ENCODE measurements around the gene PDLIM5. TPM values are rescaled to one million over a fixed set of nuclear protein-coding genes. Genes with fewer than 3 reads are reported as not detected.
"Not testable (repeated sequence)": the region's sequence is repeated elsewhere in the genome, so short reads cannot be mapped to it uniquely, and the experiment has no call there.

PDLIM5 gene
- total RNA-seq, 1 donor from 2014 or later, result 311 TPM

DNA sequence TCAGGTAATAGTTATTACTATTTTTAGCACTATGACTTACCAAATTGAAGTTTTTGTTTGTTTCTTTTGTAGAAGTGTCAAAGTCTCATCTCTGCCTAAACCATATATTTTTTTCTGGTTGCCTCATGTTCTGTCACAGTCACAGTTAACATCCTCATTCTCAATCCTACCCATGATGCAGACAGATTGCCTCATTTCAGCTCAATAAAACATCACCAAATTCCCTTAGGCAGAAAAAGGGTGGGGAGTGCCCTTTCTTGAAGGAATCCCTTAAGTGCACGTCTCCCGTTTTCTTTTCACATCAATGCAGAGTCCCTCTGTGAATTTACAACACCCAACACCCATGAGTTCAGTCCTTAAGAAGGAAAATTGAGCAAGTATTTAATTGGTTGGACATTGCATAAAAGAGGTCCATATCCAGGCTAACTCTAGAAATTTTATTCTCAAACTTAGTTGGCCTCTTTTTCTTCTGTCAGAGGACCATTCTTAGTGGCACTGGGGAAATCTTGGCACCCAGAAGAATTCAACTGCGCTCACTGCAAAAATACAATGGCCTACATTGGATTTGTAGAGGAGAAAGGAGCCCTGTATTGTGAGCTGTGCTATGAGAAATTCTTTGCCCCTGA lies 202.4 kb downstream of the PDLIM5 start:
- Histone ChIP-seq H3K4me3 (ENCODE audit: low read length in 3 of 3) (no peak overlapping the region), H3K27ac (ENCODE audit: low read depth, low read length) (no peak overlapping the region), H3K36me3 (ENCODE audit: control insufficient read depth in 3 of 3, insufficient read depth in 3 of 3, low read length in 3 of 3) (peaks cover 0 to 2% (median 0%) of the 10 kb centered on the region in 3 donors), H3K27me3 (ENCODE audit: control insufficient read depth in 3 of 3, insufficient read depth in 3 of 3, low read length in 3 of 3) (no peaks in the 10 kb centered on the region), H3K4me1 (ENCODE audit: control insufficient read depth in 3 of 3, insufficient read depth in 3 of 3, low read length in 3 of 3) (no peaks in the 10 kb centered on the region), H3K9ac (ENCODE audit: low read depth in 1 of 3, low read length in 3 of 3) (no peak overlapping the region), H3K9me3 (ENCODE audit: control insufficient read depth in 3 of 3, low read length in 3 of 3) (no peaks in the 10 kb centered on the region)

GRCh38 chr4:94654714-94655113 lies 203.0 kb downstream of the PDLIM5 start:
- Histone ChIP-seq H3K27me3 (ENCODE audit: control insufficient read depth in 3 of 3, insufficient read depth in 3 of 3, low read length in 3 of 3) (no peaks in the 10 kb centered on the region), H3K36me3 (ENCODE audit: control insufficient read depth in 3 of 3, insufficient read depth in 3 of 3, low read length in 3 of 3) (peaks cover 0 to 2% (median 0%) of the 10 kb centered on the region in 3 donors), H3K9ac (ENCODE audit: low read depth in 1 of 3, low read length in 3 of 3) (no peak overlapping the region), H3K4me1 (ENCODE audit: control insufficient read depth in 3 of 3, insufficient read depth in 3 of 3, low read length in 3 of 3) (no peaks in the 10 kb centered on the region), H3K27ac (ENCODE audit: low read depth, low read length) (no peak overlapping the region), H3K4me3 (ENCODE audit: low read length in 3 of 3) (no peak overlapping the region), H3K9me3 (ENCODE audit: control insufficient read depth in 3 of 3, low read length in 3 of 3) (no peaks in the 10 kb centered on the region)

- Histone ChIP-seq H3K9ac (ENCODE audit: low read depth in 1 of 3, low read length in 3 of 3) (no peak overlapping the region), H3K4me1 (ENCODE audit: control insufficient read depth in 3 of 3, insufficient read depth in 3 of 3, low read length in 3 of 3) (no peaks in the 10 kb centered on the region), H3K27ac (ENCODE audit: low read depth, low read length) (no peak overlapping the region), H3K4me3 (ENCODE audit: low read length in 3 of 3) (no peak overlapping the region), H3K9me3 (ENCODE audit: control insufficient read depth in 3 of 3, low read length in 3 of 3) (no peaks in the 10 kb centered on the region), H3K27me3 (ENCODE audit: control insufficient read depth in 3 of 3, insufficient read depth in 3 of 3, low read length in 3 of 3) (no peaks in the 10 kb centered on the region), H3K36me3 (ENCODE audit: control insufficient read depth in 3 of 3, insufficient read depth in 3 of 3, low read length in 3 of 3) (peaks cover 0 to 6% (median 5%) of the 10 kb centered on the region in 3 donors)
Observed at GRCh38 chr4:94660614-94661013, 208.9 kb downstream of the PDLIM5 start.

- H3K27me3 ChIP-seq (ENCODE audit: control insufficient read depth in 3 of 3, insufficient read depth in 3 of 3, low read length in 3 of 3); H3K9me3 ChIP-seq (ENCODE audit: control insufficient read depth in 3 of 3, low read length in 3 of 3); H3K4me1 ChIP-seq (ENCODE audit: control insufficient read depth in 3 of 3, insufficient read depth in 3 of 3, low read length in 3 of 3); H3K27ac ChIP-seq (ENCODE audit: low read depth, low read length); H3K9ac ChIP-seq (ENCODE audit: low read depth in 1 of 3, low read length in 3 of 3); H3K36me3 ChIP-seq (ENCODE audit: control insufficient read depth in 3 of 3, insufficient read depth in 3 of 3, low read length in 3 of 3); H3K4me3 ChIP-seq (ENCODE audit: low read length in 3 of 3): not testable (repeated sequence)
Observed at GRCh38 chr4:94665021-94665420, 213.3 kb downstream of the PDLIM5 start.

DNA sequence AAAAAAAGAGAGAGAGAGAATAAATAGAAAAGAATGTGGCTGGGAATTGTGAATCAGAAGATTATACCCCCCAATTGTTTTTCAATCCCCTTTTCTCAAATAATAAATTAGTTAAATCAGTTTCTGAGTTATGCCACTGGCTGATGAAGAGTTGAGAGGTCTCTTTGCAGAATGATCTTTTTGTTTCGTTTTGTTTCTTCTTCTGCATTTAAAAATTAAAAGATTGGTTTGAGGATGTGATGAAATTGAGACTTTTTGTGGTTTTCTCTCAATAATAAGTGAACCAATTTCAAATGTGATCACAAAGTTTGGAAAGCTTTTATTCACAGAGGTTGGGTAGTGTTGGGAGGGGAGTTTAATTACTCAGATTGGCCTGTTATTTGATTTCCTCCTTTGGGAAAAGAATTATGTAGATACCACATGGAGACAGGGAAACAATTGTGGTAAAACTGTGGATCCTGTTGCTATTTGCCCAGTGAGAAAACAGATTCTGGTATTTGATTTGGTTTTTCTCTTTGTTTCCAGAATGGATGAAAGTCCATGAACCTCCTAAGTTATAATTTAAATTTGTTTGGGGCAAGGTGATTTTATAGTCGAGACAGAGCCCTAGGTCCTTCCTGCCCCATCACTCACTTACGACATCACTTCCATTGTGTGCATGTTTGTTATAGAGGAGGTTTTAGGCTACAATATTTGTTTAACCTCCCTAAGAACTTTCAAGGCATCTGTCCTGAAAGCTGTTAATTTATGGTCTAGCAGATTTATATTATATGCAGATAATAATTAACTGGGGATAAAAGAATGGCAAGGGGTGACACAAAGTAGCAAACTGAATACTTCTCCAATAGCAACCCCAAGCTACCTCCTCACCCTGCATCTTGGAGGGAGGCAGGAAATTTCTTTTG lies 214.0 kb downstream of the PDLIM5 start:
- H3K36me3 ChIP-seq (ENCODE audit: control insufficient read depth in 3 of 3, insufficient read depth in 3 of 3, low read length in 3 of 3), result peaks cover 3 to 6% (median 4%) of the 10 kb centered on the region in 3 donors
- no peaks in the 10 kb centered on the region for H3K9me3 ChIP-seq (ENCODE audit: control insufficient read depth in 3 of 3, low read length in 3 of 3)
- no peaks in the 10 kb centered on the region for H3K27me3 ChIP-seq (ENCODE audit: control insufficient read depth in 3 of 3, insufficient read depth in 3 of 3, low read length in 3 of 3)
- no peak overlapping the region for H3K9ac ChIP-seq (ENCODE audit: low read depth in 1 of 3, low read length in 3 of 3)
- H3K4me3 ChIP-seq (ENCODE audit: low read length in 3 of 3), result no peak overlapping the region
- H3K27ac ChIP-seq (ENCODE audit: low read depth, low read length), result no peak overlapping the region
- H3K4me1 ChIP-seq (ENCODE audit: control insufficient read depth in 3 of 3, insufficient read depth in 3 of 3, low read length in 3 of 3), result no peaks in the 10 kb centered on the region

DNA sequence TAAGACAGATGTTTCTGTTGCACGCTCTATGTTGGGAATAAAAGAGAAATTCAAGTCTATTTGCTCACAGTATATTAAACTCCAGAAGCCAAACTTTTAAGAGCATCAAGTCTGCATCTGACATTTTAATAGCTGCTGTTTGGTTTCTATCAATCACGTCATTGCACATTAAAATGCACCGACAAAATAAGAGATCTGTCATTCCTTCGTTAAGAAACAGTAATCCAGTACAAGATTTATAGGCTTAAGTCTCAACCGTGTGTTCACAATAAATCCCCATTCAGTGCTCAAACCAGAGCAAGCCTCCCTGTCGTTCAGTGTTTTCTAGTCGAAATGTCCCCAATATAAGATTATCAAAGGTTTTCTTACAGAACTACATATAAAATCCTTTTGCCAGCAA lies 217.0 kb downstream of the PDLIM5 start:
- Histone ChIP-seq H3K4me1 (ENCODE audit: control insufficient read depth in 3 of 3, insufficient read depth in 3 of 3, low read length in 3 of 3) (no peaks in the 10 kb centered on the region), H3K27ac (ENCODE audit: low read depth, low read length) (no peak overlapping the region), H3K27me3 (ENCODE audit: control insufficient read depth in 3 of 3, insufficient read depth in 3 of 3, low read length in 3 of 3) (no peaks in the 10 kb centered on the region), H3K9me3 (ENCODE audit: control insufficient read depth in 3 of 3, low read length in 3 of 3) (no peaks in the 10 kb centered on the region), H3K9ac (ENCODE audit: low read depth in 1 of 3, low read length in 3 of 3) (no peak overlapping the region), H3K4me3 (ENCODE audit: low read length in 3 of 3) (no peak overlapping the region), H3K36me3 (ENCODE audit: control insufficient read depth in 3 of 3, insufficient read depth in 3 of 3, low read length in 3 of 3) (peaks cover 0 to 4% (median 0%) of the 10 kb centered on the region in 3 donors)

GRCh38 chr4:94669672-94670664 lies 218.2 kb downstream of the PDLIM5 start:
- Histone ChIP-seq H3K27me3 (ENCODE audit: control insufficient read depth in 3 of 3, insufficient read depth in 3 of 3, low read length in 3 of 3) (no peaks in the 10 kb centered on the region), H3K27ac (ENCODE audit: low read depth, low read length) (no peak overlapping the region), H3K9ac (ENCODE audit: low read depth in 1 of 3, low read length in 3 of 3) (no peak overlapping the region), H3K4me3 (ENCODE audit: low read length in 3 of 3) (no peak overlapping the region), H3K4me1 (ENCODE audit: control insufficient read depth in 3 of 3, insufficient read depth in 3 of 3, low read length in 3 of 3) (no peaks in the 10 kb centered on the region), H3K36me3 (ENCODE audit: control insufficient read depth in 3 of 3, insufficient read depth in 3 of 3, low read length in 3 of 3) (peaks cover 0 to 4% (median 0%) of the 10 kb centered on the region in 3 donors), H3K9me3 (ENCODE audit: control insufficient read depth in 3 of 3, low read length in 3 of 3) (no peaks in the 10 kb centered on the region)

DNA sequence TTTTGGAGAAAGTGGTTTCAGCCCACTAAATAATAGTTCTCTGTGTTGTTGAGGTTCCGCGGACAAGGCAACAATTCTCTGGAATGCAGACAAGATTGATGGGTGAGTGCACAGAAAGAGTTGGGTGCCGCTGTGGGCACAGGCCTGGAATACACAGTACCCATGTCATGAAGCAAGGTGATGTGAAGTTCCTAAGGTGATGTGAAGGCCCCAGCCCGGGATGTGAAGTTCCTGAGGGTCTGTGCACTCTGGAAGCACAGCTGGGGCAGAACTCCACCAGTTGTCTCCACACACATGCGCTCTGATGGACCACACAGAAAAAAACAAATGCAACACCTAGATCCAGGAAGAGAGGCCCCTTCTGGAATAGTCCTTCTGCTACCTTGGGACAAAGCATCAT lies 219.4 kb downstream of the PDLIM5 start:
- H3K9ac ChIP-seq (ENCODE audit: low read depth in 1 of 3, low read length in 3 of 3), result no peak overlapping the region
- no peaks in the 10 kb centered on the region for H3K27me3 ChIP-seq (ENCODE audit: control insufficient read depth in 3 of 3, insufficient read depth in 3 of 3, low read length in 3 of 3)
- no peaks in the 10 kb centered on the region for H3K9me3 ChIP-seq (ENCODE audit: control insufficient read depth in 3 of 3, low read length in 3 of 3)
- H3K36me3 ChIP-seq (ENCODE audit: control insufficient read depth in 3 of 3, insufficient read depth in 3 of 3, low read length in 3 of 3), result peaks cover 0 to 2% (median 0%) of the 10 kb centered on the region in 3 donors
- no peak overlapping the region for H3K27ac ChIP-seq (ENCODE audit: low read depth, low read length)
- H3K4me3 ChIP-seq (ENCODE audit: low read length in 3 of 3), result no peak overlapping the region
- H3K4me1 ChIP-seq (ENCODE audit: control insufficient read depth in 3 of 3, insufficient read depth in 3 of 3, low read length in 3 of 3), result no peaks in the 10 kb centered on the region

GRCh38 chr4:94673961-94674360 lies 222.2 kb downstream of the PDLIM5 start:
- Histone ChIP-seq H3K27ac (ENCODE audit: low read depth, low read length) (no peak overlapping the region), H3K36me3 (ENCODE audit: control insufficient read depth in 3 of 3, insufficient read depth in 3 of 3, low read length in 3 of 3) (no peaks in the 10 kb centered on the region), H3K4me3 (ENCODE audit: low read length in 3 of 3) (no peak overlapping the region), H3K27me3 (ENCODE audit: control insufficient read depth in 3 of 3, insufficient read depth in 3 of 3, low read length in 3 of 3) (no peaks in the 10 kb centered on the region), H3K9me3 (ENCODE audit: control insufficient read depth in 3 of 3, low read length in 3 of 3) (no peaks in the 10 kb centered on the region), H3K9ac (ENCODE audit: low read depth in 1 of 3, low read length in 3 of 3) (no peak overlapping the region), H3K4me1 (ENCODE audit: control insufficient read depth in 3 of 3, insufficient read depth in 3 of 3, low read length in 3 of 3) (no peaks in the 10 kb centered on the region)

Data from skeletal muscle tissue (tissue), 4 donors.